HG02885 (cell line): Measurements from ENCODE around the gene PSMB10.
"Not testable (repeated sequence)": the region's sequence is repeated elsewhere in the genome, so short reads cannot be mapped to it uniquely, and the experiment has no call there.

Experiments used
- ATAC-seq: cut with Tn5 transposase; IDR thresholded peaks from one replicate; pipeline ENCODE4 v1.9.1; 2021; ENCODE audit warnings: mild to moderate bottlenecking; ENCODE audit not compliant: unreplicated experiment, poor library complexity

Gene PSMB10

GRCh38 chr16:67936124-67936879 is at the start of gene PSMB10:
PSMB10 (minus strand) TSS chr16:67936850; CDS start chr16:67936749, 101 bp downstream.
- peak; percentile 0 for ATAC-seq

- ATAC-seq = no peak
Observed at GRCh38 chr16:67982011-67982696, 45.5 kb upstream of the PSMB10 start.

- ATAC-seq = no peak
Observed at GRCh38 chr16:67979955-67980678, 43.5 kb upstream of the PSMB10 start, which contains the start of gene DPEP3. DPEP3 (minus strand) TSS chr16:67980499; CDS start chr16:67980380, 119 bp downstream.

GRCh38 chr16:67977469-67978227 is 41.0 kb upstream of the PSMB10 start:
- no peak for ATAC-seq

GRCh38 chr16:67977005-67977404 is 40.4 kb upstream of the PSMB10 start:
- no peak for ATAC-seq

GRCh38 chr16:67976205-67976604 is 39.6 kb upstream of the PSMB10 start:
- ATAC-seq = no peak

GRCh38 chr16:67975321-67976105 is 38.9 kb upstream of the PSMB10 start:
- ATAC-seq = peak; percentile 68

- not testable (repeated sequence) for ATAC-seq
Observed at GRCh38 chr16:67972285-67972684, 35.6 kb upstream of the PSMB10 start.

GRCh38 chr16:67971111-67971510 is 34.5 kb upstream of the PSMB10 start:
- no peak for ATAC-seq

GRCh38 chr16:67969254-67970039 is 32.8 kb upstream of the PSMB10 start:
- no peak for ATAC-seq

- peak; percentile 78 for ATAC-seq
Observed at GRCh38 chr16:67968400-67969253, 32.0 kb upstream of the PSMB10 start, which contains the start of gene SLC12A4. SLC12A4 (minus strand) TSS chr16:67968637; CDS start chr16:67968553, 84 bp downstream.

- peak; percentile 24 for ATAC-seq
Observed at GRCh38 chr16:67967958-67968399, 31.3 kb upstream of the PSMB10 start.

GRCh38 chr16:67967183-67967957 is 30.7 kb upstream of the PSMB10 start:
- peak; percentile 11 for ATAC-seq

- no peak for ATAC-seq
Observed at GRCh38 chr16:67966549-67967182, 30.0 kb upstream of the PSMB10 start.

- no peak for ATAC-seq
Observed at GRCh38 chr16:67965668-67966548, 29.3 kb upstream of the PSMB10 start.
